ENCODE measurements around the gene NPR2. TPM values are rescaled to one million over a fixed set of nuclear protein-coding genes. Genes with fewer than 3 reads are reported as not detected.

NPR2 gene
- total RNA-seq, 1 donor from 2014 or later, result 20.4 TPM

DNA sequence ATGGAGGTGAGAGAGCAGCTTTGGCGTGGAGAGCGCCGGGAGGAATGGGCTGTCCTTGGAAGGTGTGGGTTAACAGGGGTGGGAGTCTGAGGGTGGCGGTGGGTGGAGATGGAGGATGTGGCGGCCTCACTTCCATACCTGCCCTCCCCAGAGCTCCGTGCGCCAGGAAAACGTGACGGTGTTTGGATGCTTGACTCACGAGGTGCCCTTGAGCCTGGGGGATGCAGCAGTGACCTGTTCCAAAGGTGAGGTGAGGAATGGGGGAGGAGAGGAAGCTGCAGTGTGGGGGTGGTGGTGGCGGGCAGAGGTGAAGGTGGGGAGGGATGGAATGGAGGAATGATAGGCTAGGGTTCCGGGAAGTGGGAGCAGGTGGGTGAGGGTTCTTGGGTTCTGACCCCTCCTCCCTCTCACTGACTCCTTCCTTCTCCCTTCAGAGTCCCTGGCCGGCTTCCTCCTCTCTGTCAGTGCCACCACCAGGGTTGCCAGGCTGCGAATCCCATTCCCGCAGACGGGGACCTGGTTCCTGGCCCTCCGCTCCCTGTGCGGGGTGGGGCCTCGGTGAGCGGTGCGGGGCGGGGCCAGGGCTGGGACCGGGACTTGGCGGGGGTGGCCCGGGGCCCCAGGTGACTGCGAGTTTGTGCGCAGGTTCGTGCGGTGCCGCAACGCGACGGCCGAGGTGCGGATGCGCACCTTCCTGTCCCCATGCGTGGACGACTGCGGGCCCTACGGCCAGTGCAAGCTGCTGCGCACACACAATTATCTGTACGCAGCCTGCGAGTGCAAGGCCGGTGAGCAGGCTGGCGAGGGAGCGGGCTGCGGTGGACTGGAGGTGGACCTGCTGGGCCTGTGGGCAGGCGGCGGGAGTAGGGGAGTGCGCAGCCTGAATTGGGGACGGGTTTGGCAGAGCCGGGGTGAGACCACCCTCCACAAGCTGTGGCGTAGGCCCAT is 54.7 kb downstream of the NPR2 start:
- DNase-seq (ENCODE audit: low spot score), result no peak
- intact Hi-C loops (cut with DNase I), result no loop called here

DNA sequence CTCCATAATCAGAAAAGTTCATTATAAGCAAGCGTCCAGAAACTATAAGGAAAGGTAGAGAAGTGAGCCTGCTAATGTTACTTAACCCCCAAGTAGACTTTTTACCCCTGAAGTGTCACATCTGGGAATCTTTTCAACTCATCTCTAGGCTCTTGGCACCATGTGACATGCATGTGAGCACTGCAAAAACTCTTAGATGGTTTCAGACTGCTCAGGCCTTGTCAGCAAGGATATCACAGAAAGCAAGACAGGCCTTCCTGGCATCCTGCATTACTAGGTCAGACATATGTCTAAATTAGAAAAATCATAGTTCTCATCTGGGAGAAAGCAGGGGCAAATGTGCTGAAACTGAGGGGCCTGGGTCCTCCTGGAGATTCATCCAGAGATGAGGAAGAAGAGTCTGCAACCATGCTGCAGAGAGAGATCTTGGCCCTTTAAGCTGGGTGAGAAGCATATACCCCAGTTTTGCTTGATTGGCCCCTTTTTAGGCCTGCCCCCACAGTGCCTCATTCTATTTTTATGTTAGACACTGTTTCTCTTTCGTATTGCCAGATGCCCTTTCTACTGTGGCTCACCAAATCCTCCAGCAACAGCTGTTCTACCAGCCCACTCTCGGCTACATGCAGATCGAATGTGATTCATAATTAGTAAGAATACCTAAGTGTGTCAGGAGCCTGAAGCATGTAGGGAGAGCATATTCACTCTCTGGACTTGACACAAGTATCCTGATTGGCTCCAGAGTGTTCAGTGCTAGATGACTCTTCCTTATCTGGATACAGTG is 56.6 kb downstream of the NPR2 start:
- intact Hi-C loops (cut with DNase I), result no loop called here
- peak; percentile 9 for DNase-seq (ENCODE audit: low spot score)

DNA sequence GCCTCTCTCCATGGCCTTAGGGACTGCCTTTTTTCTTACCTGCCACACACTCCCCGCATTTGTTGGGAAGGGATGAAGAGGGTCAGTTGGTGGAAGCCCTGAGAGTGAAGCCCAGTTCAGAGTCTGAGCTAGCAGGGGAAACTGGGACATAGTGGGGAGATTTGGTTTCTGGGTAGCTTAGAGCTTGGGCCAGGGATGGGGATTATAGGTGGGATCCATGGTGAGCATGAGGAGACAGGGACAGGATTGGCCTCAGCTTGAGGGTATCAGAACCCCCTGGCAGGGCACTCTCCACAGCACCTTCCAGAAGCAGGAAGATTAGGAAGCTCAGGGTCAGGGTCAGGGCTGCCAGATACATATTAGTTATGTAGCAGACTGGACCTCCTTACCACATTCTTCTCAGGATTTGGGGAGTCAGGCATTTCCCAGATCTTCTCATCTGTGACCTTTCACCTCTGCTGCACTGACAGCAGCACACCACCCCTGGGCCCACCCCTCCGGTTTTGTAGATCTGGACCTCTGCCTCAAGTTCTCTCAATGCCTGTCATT is 61.0 kb downstream of the NPR2 start:
- intact Hi-C loops (cut with DNase I), result no loop called here
- DNase-seq (ENCODE audit: low spot score), result peak; percentile 6

DNA sequence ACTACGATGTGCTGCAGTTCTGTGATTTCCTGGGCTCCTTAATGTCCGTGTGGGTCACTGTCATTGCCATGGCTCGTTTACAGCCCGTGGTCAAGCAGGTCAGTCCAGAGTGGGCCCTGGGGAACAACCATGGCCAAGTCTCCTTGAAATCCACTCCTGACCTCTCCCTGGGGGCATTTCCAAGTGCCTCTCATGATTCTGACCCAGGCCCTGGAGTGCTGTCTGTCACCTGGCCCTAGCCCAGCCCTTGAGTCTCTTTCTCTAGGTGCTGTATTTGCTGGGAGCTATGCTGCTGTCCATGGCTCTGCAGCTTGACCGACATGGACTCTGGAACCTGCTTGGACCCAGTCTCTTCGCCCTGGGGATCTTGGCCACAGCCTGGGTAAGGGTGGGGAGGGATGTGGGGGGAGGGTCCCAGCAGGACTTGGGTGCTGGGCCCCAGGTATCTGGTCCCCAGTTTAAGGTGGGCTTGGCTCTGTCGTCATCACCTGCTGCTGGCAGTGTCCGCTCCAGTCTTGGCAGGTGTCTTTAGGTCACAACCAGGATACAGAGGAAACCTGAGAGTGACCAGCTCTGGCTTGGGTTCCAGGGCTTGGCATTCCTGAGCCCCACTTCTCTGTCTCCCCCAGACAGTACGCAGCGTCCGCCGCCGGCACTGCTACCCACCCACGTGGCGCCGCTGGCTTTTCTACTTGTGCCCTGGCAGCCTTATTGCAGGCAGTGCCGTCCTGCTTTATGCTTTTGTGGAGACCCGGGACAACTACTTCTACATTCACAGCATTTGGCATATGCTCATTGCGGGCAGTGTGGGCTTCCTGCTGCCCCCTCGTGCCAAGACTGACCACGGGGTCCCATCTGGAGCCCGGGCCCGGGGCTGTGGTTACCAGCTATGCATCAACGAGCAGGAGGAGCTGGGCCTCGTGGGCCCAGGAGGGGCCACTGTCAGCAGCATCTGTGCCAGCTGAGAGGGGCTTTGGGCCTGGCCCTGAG is 61.8 kb downstream of the NPR2 start:
- intact Hi-C loops (cut with DNase I), result no loop called here
- no peak for DNase-seq (ENCODE audit: low spot score)

DNA sequence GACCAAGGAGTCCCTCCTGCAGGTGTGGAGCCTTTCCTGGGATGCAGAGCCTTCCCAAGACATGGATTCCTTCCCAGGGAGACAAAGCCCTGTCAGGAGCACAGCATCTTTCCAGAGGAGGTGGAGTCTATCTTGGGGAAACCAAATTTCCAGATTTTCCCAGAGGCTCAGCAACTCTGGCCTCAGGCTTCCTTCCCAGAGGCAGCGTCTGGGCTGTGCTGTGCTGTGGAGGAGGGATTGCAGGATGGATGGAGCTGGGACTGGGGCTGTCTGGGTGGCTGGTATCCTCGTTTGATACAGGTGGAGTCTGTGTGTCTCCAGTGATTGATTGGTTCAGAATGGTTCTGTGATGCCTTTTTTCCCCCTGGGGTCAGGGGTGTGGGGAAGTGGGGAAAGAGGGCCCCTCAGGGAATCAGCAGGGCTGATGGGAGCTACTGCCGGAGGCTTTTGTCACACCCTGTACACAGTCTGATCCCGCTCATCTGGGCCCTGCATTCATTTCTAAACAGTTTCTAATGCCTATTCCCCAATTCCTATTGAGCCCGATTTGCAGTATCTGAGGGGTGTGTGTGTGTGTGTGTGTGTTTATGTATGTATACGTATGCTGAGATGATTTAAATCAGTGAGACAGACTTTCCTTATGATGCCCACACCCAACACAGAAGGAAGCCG is 62.8 kb downstream of the NPR2 start:
- intact Hi-C loops (cut with DNase I), result no loop called here
- DNase-seq (ENCODE audit: low spot score), result no peak

DNA sequence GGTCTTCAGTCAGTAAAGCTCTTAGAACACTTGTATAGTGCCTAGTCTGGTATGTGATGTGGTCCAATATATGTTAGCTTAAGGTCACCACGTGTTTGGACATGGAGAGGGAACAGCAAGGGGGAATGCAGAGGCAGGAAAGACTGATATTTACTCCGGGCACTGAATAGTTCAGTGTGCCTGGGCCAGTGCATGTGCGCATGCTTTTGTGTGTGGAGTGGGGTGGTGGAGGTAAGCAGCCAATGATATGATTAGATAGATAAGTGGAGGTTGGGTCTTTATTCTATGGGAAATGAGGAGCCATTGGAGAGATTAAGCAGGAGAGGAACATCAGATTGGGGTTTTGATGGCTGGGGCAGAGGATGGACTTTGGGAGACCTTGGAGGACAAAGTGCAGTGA is 64.8 kb downstream of the NPR2 start:
- intact Hi-C loops (cut with DNase I), result no loop called here
- no peak for DNase-seq (ENCODE audit: low spot score)

DNA sequence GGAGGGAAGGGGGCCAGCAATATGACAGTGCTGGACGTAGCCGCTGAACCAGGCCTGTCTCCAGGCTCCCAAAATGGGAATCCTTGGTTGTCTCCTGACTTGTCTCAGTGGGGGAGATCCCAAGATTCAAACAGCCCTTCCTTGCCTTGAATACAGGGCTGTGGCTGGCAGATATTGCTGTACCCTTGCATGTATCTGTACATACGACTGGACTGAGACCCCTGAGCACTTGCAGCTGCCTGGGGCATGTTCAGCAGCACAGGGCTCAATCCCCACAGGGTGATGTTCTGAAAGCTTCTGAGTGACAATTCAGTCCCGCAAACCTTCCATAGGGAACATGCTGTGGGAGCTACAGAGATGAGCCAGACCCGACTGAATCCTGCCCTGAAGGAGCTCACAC is 65.5 kb downstream of the NPR2 start:
- no peak for DNase-seq (ENCODE audit: low spot score)
- intact Hi-C loops (cut with DNase I), result no loop called here

DNA sequence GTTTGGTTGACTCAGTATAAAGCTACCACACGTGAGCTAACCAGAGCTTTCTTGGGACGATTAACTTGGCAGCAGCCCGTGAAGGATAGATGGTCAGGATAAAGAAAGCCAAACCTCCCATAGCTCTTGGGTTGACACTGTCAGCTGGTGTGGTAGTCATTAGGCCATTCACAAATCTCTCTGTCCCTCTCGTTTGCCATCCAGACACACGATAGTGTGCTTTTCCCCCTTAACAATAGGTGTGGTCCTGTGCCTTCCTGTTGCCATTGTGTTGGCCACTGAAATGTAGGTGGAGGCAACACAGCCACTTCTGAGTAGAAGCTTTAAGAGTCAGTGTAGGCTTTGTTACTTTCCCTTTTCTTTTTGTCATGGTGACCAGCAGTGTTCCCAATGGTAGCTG is 67.1 kb downstream of the NPR2 start:
- intact Hi-C loops (cut with DNase I), result no loop called here
- no peak for DNase-seq (ENCODE audit: low spot score)

Other genes with a start within 250 kb of the NPR2 start
- gene TESK1, start 186.3 kb upstream of the NPR2 start, total RNA-seq, result 34.2 TPM
- 0.59 TPM for gene CD72, start 173.2 kb upstream of the NPR2 start, total RNA-seq
- gene SIT1, start 140.7 kb upstream of the NPR2 start, total RNA-seq, result not detected
- 10,677 TPM for gene RMRP, start 133.6 kb upstream of the NPR2 start, total RNA-seq
- 47.7 TPM for gene CCDC107, start 133.3 kb upstream of the NPR2 start, total RNA-seq
- 0.48 TPM for gene ARHGEF39, start 126.4 kb upstream of the NPR2 start, total RNA-seq
- gene CA9, start 117.7 kb upstream of the NPR2 start, total RNA-seq, result 0.48 TPM
- gene TPM2, start 101.7 kb upstream of the NPR2 start, total RNA-seq, result 690 TPM
- gene TLN1, start 59.4 kb upstream of the NPR2 start, total RNA-seq, result 291 TPM
- 25.0 TPM for gene CREB3, start 58.9 kb upstream of the NPR2 start, total RNA-seq
- gene GBA2, start 42.4 kb upstream of the NPR2 start, total RNA-seq, result 98.6 TPM
- gene RGP1, start 42.3 kb upstream of the NPR2 start, total RNA-seq, result 40.0 TPM
- not detected for gene MSMP, start 37.3 kb upstream of the NPR2 start, total RNA-seq
- 3.5 TPM for gene SPAG8, start 20.7 kb downstream of the NPR2 start, total RNA-seq
- 57.6 TPM for gene HINT2, start 23.5 kb downstream of the NPR2 start, total RNA-seq
- not detected for gene FAM221B, start 37.1 kb downstream of the NPR2 start, total RNA-seq
- gene TMEM8B, start 37.6 kb downstream of the NPR2 start, total RNA-seq, result 22.0 TPM
- not detected for gene OR13J1, start 78.8 kb downstream of the NPR2 start, total RNA-seq
- 1.5 TPM for gene HRCT1, start 114.6 kb downstream of the NPR2 start, total RNA-seq
- gene SPAAR, start 117.9 kb downstream of the NPR2 start, total RNA-seq, result 4.0 TPM
- not detected for gene OR2S2, start 166.6 kb downstream of the NPR2 start, total RNA-seq
- 5.8 TPM for gene RECK, start 245.3 kb downstream of the NPR2 start, total RNA-seq

Data from cardiac septum (tissue), 1 donor.